HepG2 (cell line): ENCODE results near the gene MBOAT7. TPM values are rescaled to one million over a fixed set of nuclear protein-coding genes. Genes with fewer than 3 reads are reported as not detected.

Experiments used
- DNMT3B ChIP-seq: conservative IDR thresholded peaks from 2 replicates; pipeline ENCODE4 v1.6.1; 2016; ENCODE audit warnings: missing biosample characterization, control low read depth
- IRF1 ChIP-seq: sonication (generic); formaldehyde crosslinking; IDR thresholded peaks from 2 replicates; pipeline ENCODE4 v1.4.0; 2020; ENCODE audit warnings: low read depth, mild to moderate bottlenecking, missing genetic modification reagents
- KAT8 ChIP-seq: IDR thresholded peaks from 2 replicates; pipeline ENCODE4 v1.6.1; 2016; ENCODE audit warnings: missing genetic modification reagents, missing compliant biosample characterization
- NBN ChIP-seq: fragments of 450-650 bp; conservative IDR thresholded peaks from 2 replicates; pipeline ENCODE4 v1.6.1; 2017
- NFE2L2 ChIP-seq: fragments of 150-350 bp; IDR thresholded peaks from 2 replicates; pipeline ENCODE4 v1.6.1; 2014; ENCODE audit warnings: low read length
- RFXANK ChIP-seq: IDR thresholded peaks from 2 replicates; pipeline ENCODE4 v1.6.1; 2016
- SCMH1 ChIP-seq: sonication (generic); formaldehyde crosslinking; IDR thresholded peaks from 2 replicates; pipeline ENCODE4 v1.9.0; 2021; ENCODE audit warnings: missing genetic modification reagents, mild to moderate bottlenecking, borderline replicate concordance
- SMARCE1 ChIP-seq: fragments of 450-650 bp; IDR thresholded peaks from 2 replicates; pipeline ENCODE4 v1.6.1; 2017; ENCODE audit warnings: borderline replicate concordance
- SRSF9 ChIP-seq: fragments of 200-400 bp; formaldehyde crosslinking; IDR thresholded peaks from 2 replicates; pipeline ENCODE4 v1.6.1; 2018; ENCODE audit warnings: borderline replicate concordance, mild to moderate bottlenecking, low read depth, low read length; ENCODE audit not compliant: insufficient read depth, poor library complexity, severe bottlenecking
- TBX2 ChIP-seq: sonication (generic); formaldehyde crosslinking; IDR thresholded peaks from 2 replicates; pipeline ENCODE4 v1.5.0; 2020; ENCODE audit warnings: missing genetic modification reagents, mild to moderate bottlenecking, borderline replicate concordance
- ZNF136 ChIP-seq: sonication (generic); formaldehyde crosslinking; IDR thresholded peaks from 2 replicates; pipeline ENCODE4 v1.8.1; 2022; ENCODE audit warnings: low read depth, mild to moderate bottlenecking, moderate library complexity, missing genetic modification reagents
- ZNF142 ChIP-seq: sonication (generic); formaldehyde crosslinking; IDR thresholded peaks from 2 replicates; pipeline ENCODE4 v1.4.0; 2020; ENCODE audit warnings: missing genetic modification reagents
- ZNF775 ChIP-seq: sonication (generic); formaldehyde crosslinking; IDR thresholded peaks from 2 replicates; pipeline ENCODE4 v1.4.0; 2020; ENCODE audit warnings: missing genetic modification reagents, mild to moderate bottlenecking, moderate library complexity, borderline replicate concordance
- polyA plus RNA-seq, 8 experiments: library from polyadenylated mRNA; depleted of rRNA in 3 of 8; stranded (reverse) in 7 of 8; unstranded in 1 of 8; fragments of >200 nt; fragmentation: Illumina TruSeq in 4 of 8; extraction: Trizol in 4 of 8; gene quantifications; 2 replicates each; pipeline versions ENCODE4 v1.2.1 to v1.2.3, GENCODE V29; 2011 to 2016; ENCODE audit warnings: low read depth in 4 of 8, missing spikeins in 1 of 8, mixed read lengths in 1 of 8; ENCODE audit not compliant: insufficient read depth in 1 of 8
- total RNA-seq, 5 experiments: library from RNA; depleted of rRNA; stranded (reverse); fragments of >200 nt; fragmentation: Illumina TruSeq; extraction: Trizol; gene quantifications; 2 replicates each; pipeline ENCODE4 v1.2.3, GENCODE V29; 2016; ENCODE audit warnings: low read depth in 1 of 5
- TF ChIP-seq, protein P1 (sequence below): IDR thresholded peaks from 2 replicates; pipeline ENCODE4 v1.6.1; 2016; ENCODE audit warnings: mild to moderate bottlenecking
- TF ChIP-seq, protein P2 (sequence below): conservative IDR thresholded peaks from 2 replicates; pipeline ENCODE4 v1.6.1; 2018; ENCODE audit warnings: missing genetic modification reagents
- TF ChIP-seq, protein P3 (sequence below): sonication (generic); formaldehyde crosslinking; IDR thresholded peaks from 2 replicates; pipeline ENCODE4 v1.8.0; 2022; ENCODE audit warnings: mild to moderate bottlenecking, missing genetic modification reagents

MBOAT7 gene
- total and polyA plus RNA-seq, 2 of the 13 experiments (the other 11 are each of a cell fraction or from before 2014, with no cell fraction given): 22.2 to 25.5 TPM

- TF ChIP-seq, protein P1, sequence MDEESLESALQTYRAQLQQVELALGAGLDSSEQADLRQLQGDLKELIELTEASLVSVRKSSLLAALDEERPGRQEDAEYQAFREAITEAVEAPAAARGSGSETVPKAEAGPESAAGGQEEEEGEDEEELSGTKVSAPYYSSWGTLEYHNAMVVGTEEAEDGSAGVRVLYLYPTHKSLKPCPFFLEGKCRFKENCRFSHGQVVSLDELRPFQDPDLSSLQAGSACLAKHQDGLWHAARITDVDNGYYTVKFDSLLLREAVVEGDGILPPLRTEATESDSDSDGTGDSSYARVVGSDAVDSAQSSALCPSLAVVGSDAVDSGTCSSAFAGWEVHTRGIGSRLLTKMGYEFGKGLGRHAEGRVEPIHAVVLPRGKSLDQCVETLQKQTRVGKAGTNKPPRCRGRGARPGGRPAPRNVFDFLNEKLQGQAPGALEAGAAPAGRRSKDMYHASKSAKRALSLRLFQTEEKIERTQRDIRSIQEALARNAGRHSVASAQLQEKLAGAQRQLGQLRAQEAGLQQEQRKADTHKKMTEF: peak; percentile 62; the same call in 1 of the 2 replicates
- TF ChIP-seq DNMT3B (CRISPR knock-in tag) (no peak), RFXANK (CRISPR knock-in tag) (peak; percentile 84; the same call in 1 of the 2 replicates), NBN (no peak), SMARCE1 (no peak), SCMH1 (CRISPR knock-in tag) (no peak), IRF1 (CRISPR knock-in tag) (no peak), NFE2L2 (no peak), ZNF142 (no peak; the same call in 1 of the 2 replicates), ZNF775 (CRISPR knock-in tag) (no peak), ZNF136 (CRISPR knock-in tag) (no peak), KAT8 (peak; percentile 88), TBX2 (CRISPR knock-in tag) (peak; percentile 45; the same call in 1 of the 2 replicates), SRSF9 (no peak)
- TF ChIP-seq, protein P2, sequence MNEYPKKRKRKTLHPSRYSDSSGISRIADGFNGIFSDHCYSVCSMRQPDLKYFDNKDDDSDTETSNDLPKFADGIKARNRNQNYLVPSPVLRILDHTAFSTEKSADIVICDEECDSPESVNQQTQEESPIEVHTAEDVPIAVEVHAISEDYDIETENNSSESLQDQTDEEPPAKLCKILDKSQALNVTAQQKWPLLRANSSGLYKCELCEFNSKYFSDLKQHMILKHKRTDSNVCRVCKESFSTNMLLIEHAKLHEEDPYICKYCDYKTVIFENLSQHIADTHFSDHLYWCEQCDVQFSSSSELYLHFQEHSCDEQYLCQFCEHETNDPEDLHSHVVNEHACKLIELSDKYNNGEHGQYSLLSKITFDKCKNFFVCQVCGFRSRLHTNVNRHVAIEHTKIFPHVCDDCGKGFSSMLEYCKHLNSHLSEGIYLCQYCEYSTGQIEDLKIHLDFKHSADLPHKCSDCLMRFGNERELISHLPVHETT (CRISPR knock-in tag): peak; percentile 67; the same call in 1 of the 2 replicates
- TF ChIP-seq, protein P3, sequence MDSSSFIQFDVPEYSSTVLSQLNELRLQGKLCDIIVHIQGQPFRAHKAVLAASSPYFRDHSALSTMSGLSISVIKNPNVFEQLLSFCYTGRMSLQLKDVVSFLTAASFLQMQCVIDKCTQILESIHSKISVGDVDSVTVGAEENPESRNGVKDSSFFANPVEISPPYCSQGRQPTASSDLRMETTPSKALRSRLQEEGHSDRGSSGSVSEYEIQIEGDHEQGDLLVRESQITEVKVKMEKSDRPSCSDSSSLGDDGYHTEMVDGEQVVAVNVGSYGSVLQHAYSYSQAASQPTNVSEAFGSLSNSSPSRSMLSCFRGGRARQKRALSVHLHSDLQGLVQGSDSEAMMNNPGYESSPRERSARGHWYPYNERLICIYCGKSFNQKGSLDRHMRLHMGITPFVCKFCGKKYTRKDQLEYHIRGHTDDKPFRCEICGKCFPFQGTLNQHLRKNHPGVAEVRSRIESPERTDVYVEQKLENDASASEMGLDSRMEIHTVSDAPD (CRISPR knock-in tag): 0 out of 2 replicates have a peak, but pooled peaks have one; percentile 7
These were observed 29.8 kb downstream of the MBOAT7 start, which contains the start of gene LENG1 (continued) for GRCh38 chr19:54159352-54160181.
